ENCODE measurements around the gene VARS1. TPM values are rescaled to one million over a fixed set of nuclear protein-coding genes. Genes with fewer than 3 reads are reported as not detected.

The VARS1 gene
- 124 TPM in 2 replicates for total RNA-seq

- intact Hi-C loops (cut with micrococcal nuclease), result loop anchor here (1.0 to 5.0 kb wide), 4 partner anchors 11 to 128 kb away; partner anchors contain the start of genes CSNK2B, HSPA1B, LSM2 and LY6G5B
Observed at GRCh38 chr6:31795616-31796298, at the start of gene VARS1. VARS1 (minus strand) TSS chr6:31795752; CDS start chr6:31795217, 535 bp downstream.

DNA sequence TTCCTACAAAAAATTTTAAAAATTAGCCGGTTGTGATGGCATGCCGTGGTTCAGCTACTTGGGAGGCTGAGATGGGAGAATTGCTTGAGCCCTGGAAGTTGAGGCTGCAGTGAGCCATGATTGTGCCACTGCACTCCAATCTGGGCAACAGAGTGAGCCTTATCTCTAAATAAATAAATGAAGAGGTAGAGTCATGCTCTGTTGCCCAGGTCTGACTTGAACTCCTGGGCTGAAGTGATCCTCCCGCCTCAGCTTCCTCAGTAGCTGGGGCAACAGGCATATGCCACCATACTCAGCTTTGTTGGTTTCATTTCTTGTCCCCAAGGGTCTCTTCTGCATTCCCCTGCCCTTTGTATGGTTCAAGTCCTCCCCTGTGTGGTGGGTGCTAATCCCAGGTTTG is 49.0 kb upstream of the VARS1 start:
- intact Hi-C loops (cut with micrococcal nuclease), result no loop called here

DNA sequence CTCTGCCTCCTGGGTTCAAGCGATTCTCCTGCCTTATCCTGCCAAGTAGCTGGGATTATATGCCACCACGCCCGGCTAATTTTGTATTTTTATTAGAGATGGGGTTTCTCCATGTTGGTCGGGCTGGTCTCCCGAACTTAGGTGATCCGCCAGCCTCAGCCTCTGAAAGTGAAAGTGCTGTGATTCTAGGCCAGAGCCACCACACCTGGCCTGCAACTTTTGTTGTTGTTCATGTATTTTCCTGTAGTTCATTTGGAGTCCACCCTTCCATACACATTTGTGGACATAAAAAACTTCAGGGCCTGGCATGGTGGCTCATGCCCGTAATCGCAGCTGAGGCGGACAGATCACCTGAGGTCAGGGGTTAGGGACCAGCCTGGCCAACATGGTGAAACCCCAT is 46.5 kb upstream of the VARS1 start:
- intact Hi-C loops (cut with micrococcal nuclease), result no loop called here

DNA sequence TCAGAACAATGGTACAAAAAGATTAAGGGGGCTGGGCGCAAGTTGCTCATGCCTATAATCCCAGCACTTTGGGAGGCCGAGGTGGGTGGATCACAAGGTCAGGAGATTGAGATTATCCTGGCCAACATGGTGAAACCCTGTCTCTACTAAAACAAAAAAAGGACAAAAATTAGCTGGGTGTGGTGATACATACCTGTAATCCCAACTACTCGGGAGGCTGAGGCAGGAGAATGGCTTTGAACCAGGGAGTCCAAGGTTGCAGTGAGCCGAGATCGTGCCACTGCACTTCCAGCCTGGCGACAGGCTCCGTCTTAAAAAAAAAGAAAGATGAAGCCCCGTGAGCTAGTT is 44.2 kb upstream of the VARS1 start:
- intact Hi-C loops (cut with micrococcal nuclease), result loop anchor here (10.0 kb wide), 1 partner anchor 345 kb away; the partner anchor contains the start of gene MICB

GRCh38 chr6:31838968-31839367 is 43.4 kb upstream of the VARS1 start:
- intact Hi-C loops (cut with micrococcal nuclease), result loop anchor here (10.0 kb wide), 1 partner anchor 344 kb away; the partner anchor contains the start of gene MICB

DNA sequence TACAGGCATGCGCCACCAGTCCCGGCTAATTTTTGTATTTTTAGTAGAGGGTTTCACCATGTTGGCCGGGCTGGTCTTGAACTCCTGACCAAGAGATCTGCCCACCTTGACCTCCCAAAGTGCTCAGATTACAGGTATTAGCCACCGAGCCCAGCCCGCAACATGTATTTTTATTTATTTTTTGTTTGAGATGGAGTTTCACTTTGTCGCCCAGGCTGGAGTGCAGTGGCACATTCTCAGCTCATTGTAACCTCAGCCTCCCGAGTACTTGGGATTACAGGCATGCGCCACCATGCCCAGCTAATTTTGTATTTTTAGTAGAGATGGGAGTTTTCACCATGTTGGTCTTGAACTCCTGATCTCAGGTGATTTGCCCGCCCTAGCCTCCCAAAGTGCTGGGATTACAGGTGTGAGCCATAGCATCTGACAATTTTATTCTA is 42.6 kb upstream of the VARS1 start:
- intact Hi-C loops (cut with micrococcal nuclease), result loop anchor here (10.0 kb wide), 1 partner anchor 343 kb away; the partner anchor contains the start of gene MICB

- intact Hi-C loops (cut with micrococcal nuclease), result loop anchor here (10.0 kb wide), 1 partner anchor 343 kb away; the partner anchor contains the start of gene MICB
Observed at GRCh38 chr6:31837369-31838113, 42.0 kb upstream of the VARS1 start.

GRCh38 chr6:31836474-31837368 is 41.2 kb upstream of the VARS1 start:
- intact Hi-C loops (cut with micrococcal nuclease), result loop anchor here (10.0 kb wide), 1 partner anchor 342 kb away; the partner anchor contains the start of gene MICB

DNA sequence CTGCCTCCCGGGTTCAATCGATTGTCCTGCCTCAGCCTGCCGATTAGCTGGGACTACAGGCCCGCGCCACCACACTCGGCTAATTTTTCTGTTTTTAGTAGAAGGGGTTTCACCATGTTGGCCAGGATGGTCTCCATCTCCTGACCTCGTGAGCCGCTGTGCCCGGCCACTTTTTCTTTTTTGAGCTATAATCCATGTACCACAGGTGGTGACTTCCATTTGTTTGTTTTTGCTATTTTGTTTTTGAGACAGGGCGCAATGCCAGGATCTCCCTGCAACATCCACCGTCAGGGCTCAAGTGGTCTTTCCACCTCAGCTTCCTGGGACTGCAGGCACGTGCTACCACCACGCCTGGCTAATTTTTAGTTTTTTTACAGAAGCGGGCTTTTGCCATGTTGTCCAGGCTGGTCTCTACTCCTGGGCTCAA is 40.5 kb upstream of the VARS1 start:
- intact Hi-C loops (cut with micrococcal nuclease), result loop anchor here (10.0 kb wide), 1 partner anchor 341 kb away; the partner anchor contains the start of gene MICB

- intact Hi-C loops (cut with micrococcal nuclease), result loop anchor here (1.0 to 10.0 kb wide), 6 partner anchors 28 to 340 kb away; partner anchors contain the start of genes ABHD16A, BAG6, MICB and NEU1
Observed at GRCh38 chr6:31834367-31835250, 39.1 kb upstream of the VARS1 start.

- intact Hi-C loops (cut with micrococcal nuclease), result loop anchor here (2.0 to 10.0 kb wide), 3 partner anchors 103 to 337 kb away; partner anchors contain the start of genes DDAH2, LY6G5C and MICB
Observed at GRCh38 chr6:31831350-31832215, 36.0 kb upstream of the VARS1 start.

- intact Hi-C loops (cut with micrococcal nuclease), result loop anchor here (2.0 to 10.0 kb wide), 3 partner anchors 102 to 336 kb away; partner anchors contain the start of genes DDAH2, LY6G5C and MICB
Observed at GRCh38 chr6:31830886-31831335, 35.4 kb upstream of the VARS1 start.

DNA sequence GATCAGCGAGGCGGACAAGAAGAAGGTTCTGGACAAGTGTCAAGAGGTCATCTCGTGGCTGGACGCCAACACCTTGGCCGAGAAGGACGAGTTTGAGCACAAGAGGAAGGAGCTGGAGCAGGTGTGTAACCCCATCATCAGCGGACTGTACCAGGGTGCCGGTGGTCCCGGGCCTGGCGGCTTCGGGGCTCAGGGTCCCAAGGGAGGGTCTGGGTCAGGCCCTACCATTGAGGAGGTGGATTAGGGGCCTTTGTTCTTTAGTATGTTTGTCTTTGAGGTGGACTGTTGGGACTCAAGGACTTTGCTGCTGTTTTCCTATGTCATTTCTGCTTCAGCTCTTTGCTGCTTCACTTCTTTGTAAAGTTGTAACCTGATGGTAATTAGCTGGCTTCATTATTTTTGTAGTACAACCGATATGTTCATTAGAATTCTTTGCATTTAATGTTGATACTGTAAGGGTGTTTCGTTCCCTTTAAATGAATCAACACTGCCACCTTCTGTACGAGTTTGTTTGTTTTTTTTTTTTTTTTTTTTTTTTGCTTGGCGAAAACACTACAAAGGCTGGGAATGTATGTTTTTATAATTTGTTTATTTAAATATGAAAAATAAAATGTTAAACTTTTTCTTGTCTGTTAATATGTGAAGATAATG is 34.2 kb upstream of the VARS1 start:
- intact Hi-C loops (cut with micrococcal nuclease), result loop anchor here (2.0 to 10.0 kb wide), 3 partner anchors 101 to 335 kb away; partner anchors contain the start of genes DDAH2, LY6G5C and MICB

GRCh38 chr6:31827286-31828079 is 31.9 kb upstream of the VARS1 start, which contains the start of gene HSPA1B:
HSPA1B (plus strand) TSS chr6:31827738; CDS start chr6:31827951, 213 bp downstream.
- intact Hi-C loops (cut with micrococcal nuclease), result loop anchor here (1.0 to 2.0 kb wide), 6 partner anchors 21 to 281 kb away; partner anchors contain the start of genes ATP6V1G2, BAG6, LSM2 and NFKBIL1

- intact Hi-C loops (cut with micrococcal nuclease), result loop anchor here (1.0 to 2.0 kb wide), 6 partner anchors 21 to 280 kb away; partner anchors contain the start of genes ATP6V1G2, BAG6, LSM2 and NFKBIL1
Observed at GRCh38 chr6:31826793-31827285, 31.3 kb upstream of the VARS1 start.

- intact Hi-C loops (cut with micrococcal nuclease), result no loop called here
Observed at GRCh38 chr6:31825553-31825952, 30.0 kb upstream of the VARS1 start.
